HEK293 (cell line): ENCODE data around the gene PRRT1B.

ENCODE experiments used
- CTCF ChIA-PET: fragments of 350-600 bp; formaldehyde crosslinking; extraction: SDS; loops from one replicate; lab custom pipeline; 2021; ENCODE audit warnings: antibody characterized with exemption; lab: Yijun Ruan, JAX
- POLR2A ChIA-PET: fragments of 300-600 bp; formaldehyde crosslinking; extraction: SDS; loops from one replicate; lab custom pipeline; 2020; ENCODE audit warnings: antibody characterized with exemption, inconsistent platforms; lab: Yijun Ruan, JAX
- H3K27ac ChIP-seq: fragments of 200-500 bp; sonication (Bioruptor generic); 2 replicates; pipeline ENCODE4 v1.5.1; 2014; ENCODE audit warnings: low read depth, low read length, control low read depth, inconsistent platforms; ENCODE audit errors: extremely low read depth
- H3K36me3 ChIP-seq, 2 experiments: fragments of 200-500 bp in 1 of 2; sonication (Bioruptor generic) in 1 of 2; 1 replicate in 1 of 2; 2 replicates in 1 of 2; pipeline ENCODE4 v1.5.1; 2014 to 2017; ENCODE audit warnings: inconsistent platforms in 2 of 2, low read length in 2 of 2; ENCODE audit not compliant: control insufficient read depth in 2 of 2, insufficient read depth in 1 of 2
- H3K4me1 ChIP-seq: fragments of 200-500 bp; sonication (Bioruptor generic); 2 replicates; pipeline ENCODE4 v1.5.1; 2014; ENCODE audit warnings: mild to moderate bottlenecking, low read length, inconsistent platforms; ENCODE audit not compliant: control insufficient read depth, insufficient read depth
- H3K4me3 ChIP-seq: 2 replicates; pipeline ENCODE4 v1.5.1; 2011; ENCODE audit warnings: low read depth, mild to moderate bottlenecking, control low read depth, low read length, moderate library complexity
- H3K9me3 ChIP-seq: fragments of 200-500 bp; sonication (Bioruptor generic); 2 replicates; pipeline ENCODE4 v1.5.1; 2014; ENCODE audit warnings: low read depth, low read length, inconsistent platforms; ENCODE audit not compliant: control insufficient read depth, insufficient read depth
- GLIS1 ChIP-seq: fragments of 450-650 bp; formaldehyde crosslinking; IDR thresholded peaks from 2 replicates; pipeline ENCODE4 v1.5.1; 2016; ENCODE audit warnings: missing biosample characterization, missing genetic modification characterization
- GLIS2 ChIP-seq: fragments of 450-650 bp; formaldehyde crosslinking; IDR thresholded peaks from 2 replicates; pipeline ENCODE4 v1.5.1; 2016; ENCODE audit warnings: missing biosample characterization, missing genetic modification characterization
- SALL2 ChIP-seq: fragments of 450-650 bp; formaldehyde crosslinking; IDR thresholded peaks from 2 replicates; pipeline ENCODE4 v1.5.0; 2017; ENCODE audit warnings: missing biosample characterization, mild to moderate bottlenecking, missing genetic modification characterization, borderline replicate concordance
- SCRT2 ChIP-seq: fragments of 450-650 bp; formaldehyde crosslinking; IDR thresholded peaks from 2 replicates; pipeline ENCODE4 v1.5.1; 2016; ENCODE audit warnings: missing biosample characterization, missing genetic modification characterization
- ZBTB21 ChIP-seq: fragments of 450-650 bp; formaldehyde crosslinking; IDR thresholded peaks from 2 replicates; pipeline ENCODE4 v1.5.1; 2017; ENCODE audit warnings: missing biosample characterization, missing genetic modification characterization
- ZEB2 ChIP-seq: fragments of 450-650 bp; formaldehyde crosslinking; IDR thresholded peaks from 2 replicates; pipeline ENCODE4 v1.5.1; 2016; ENCODE audit warnings: missing biosample characterization, missing genetic modification characterization
- ZNF132 ChIP-seq: fragments of 450-650 bp; formaldehyde crosslinking; IDR thresholded peaks from 2 replicates; pipeline ENCODE4 v1.5.1; 2017; ENCODE audit warnings: missing biosample characterization, missing genetic modification characterization, borderline replicate concordance
- ZNF2 ChIP-seq: fragments of 450-650 bp; formaldehyde crosslinking; IDR thresholded peaks from 2 replicates; pipeline ENCODE4 v1.5.1; 2016; ENCODE audit warnings: missing biosample characterization, missing genetic modification characterization
- ZNF202 ChIP-seq: fragments of 450-650 bp; formaldehyde crosslinking; IDR thresholded peaks from 2 replicates; pipeline ENCODE4 v1.5.1; 2016; ENCODE audit warnings: missing biosample characterization, missing genetic modification characterization, borderline replicate concordance
- ZNF214 ChIP-seq: fragments of 450-650 bp; formaldehyde crosslinking; IDR thresholded peaks from 2 replicates; pipeline ENCODE4 v1.5.1; 2017; ENCODE audit warnings: missing biosample characterization, mild to moderate bottlenecking, missing genetic modification characterization, borderline replicate concordance
- ZNF221 ChIP-seq: fragments of 450-650 bp; formaldehyde crosslinking; IDR thresholded peaks from 2 replicates; pipeline ENCODE4 v1.5.1; 2017; ENCODE audit warnings: missing biosample characterization, missing genetic modification characterization, borderline replicate concordance
- ZNF302 ChIP-seq: fragments of 450-650 bp; formaldehyde crosslinking; IDR thresholded peaks from 2 replicates; pipeline ENCODE4 v1.5.1; 2016; ENCODE audit warnings: missing biosample characterization, missing genetic modification characterization, low read depth
- ZNF473 ChIP-seq: fragments of 450-650 bp; formaldehyde crosslinking; IDR thresholded peaks from 2 replicates; pipeline ENCODE4 v1.5.1; 2017; ENCODE audit warnings: missing biosample characterization, missing genetic modification characterization
- ZNF514 ChIP-seq: fragments of 450-650 bp; formaldehyde crosslinking; IDR thresholded peaks from 2 replicates; pipeline ENCODE4 v1.5.1; 2016; ENCODE audit warnings: missing biosample characterization, missing genetic modification characterization
- ZNF560 ChIP-seq: fragments of 450-650 bp; formaldehyde crosslinking; IDR thresholded peaks from 2 replicates; pipeline ENCODE4 v1.5.1; 2017; ENCODE audit warnings: missing biosample characterization, missing genetic modification characterization, borderline replicate concordance
- ZNF621 ChIP-seq: fragments of 450-650 bp; formaldehyde crosslinking; IDR thresholded peaks from 2 replicates; pipeline ENCODE4 v1.5.1; 2017; ENCODE audit warnings: missing biosample characterization, missing genetic modification characterization
- ZNF629 ChIP-seq: fragments of 450-650 bp; formaldehyde crosslinking; IDR thresholded peaks from 2 replicates; pipeline ENCODE4 v1.5.1; 2017; ENCODE audit warnings: missing biosample characterization, missing genetic modification characterization
- ZNF792 ChIP-seq: fragments of 450-650 bp; formaldehyde crosslinking; IDR thresholded peaks from 2 replicates; pipeline ENCODE4 v1.5.1; 2016; ENCODE audit warnings: missing biosample characterization, missing genetic modification characterization
- TF ChIP-seq, protein P1 (sequence below): fragments of 450-650 bp; formaldehyde crosslinking; IDR thresholded peaks from 2 replicates; pipeline ENCODE4 v1.5.1; 2016; ENCODE audit warnings: missing biosample characterization, missing genetic modification characterization
- TF ChIP-seq, protein P2 (sequence below): fragments of 450-650 bp; formaldehyde crosslinking; conservative IDR thresholded peaks from 2 replicates; pipeline ENCODE4 v1.5.1; 2016; ENCODE audit warnings: low read depth, missing biosample characterization, missing genetic modification characterization
- TF ChIP-seq, protein P3 (sequence below): fragments of 450-650 bp; formaldehyde crosslinking; IDR thresholded peaks from 2 replicates; pipeline ENCODE4 v1.5.1; 2016; ENCODE audit warnings: missing biosample characterization, missing genetic modification characterization
- TF ChIP-seq, protein P4 (sequence below): fragments of 450-650 bp; formaldehyde crosslinking; IDR thresholded peaks from 2 replicates; pipeline ENCODE4 v1.5.1; 2017; ENCODE audit warnings: missing biosample characterization, missing genetic modification characterization

Gene PRRT1B

DNA sequence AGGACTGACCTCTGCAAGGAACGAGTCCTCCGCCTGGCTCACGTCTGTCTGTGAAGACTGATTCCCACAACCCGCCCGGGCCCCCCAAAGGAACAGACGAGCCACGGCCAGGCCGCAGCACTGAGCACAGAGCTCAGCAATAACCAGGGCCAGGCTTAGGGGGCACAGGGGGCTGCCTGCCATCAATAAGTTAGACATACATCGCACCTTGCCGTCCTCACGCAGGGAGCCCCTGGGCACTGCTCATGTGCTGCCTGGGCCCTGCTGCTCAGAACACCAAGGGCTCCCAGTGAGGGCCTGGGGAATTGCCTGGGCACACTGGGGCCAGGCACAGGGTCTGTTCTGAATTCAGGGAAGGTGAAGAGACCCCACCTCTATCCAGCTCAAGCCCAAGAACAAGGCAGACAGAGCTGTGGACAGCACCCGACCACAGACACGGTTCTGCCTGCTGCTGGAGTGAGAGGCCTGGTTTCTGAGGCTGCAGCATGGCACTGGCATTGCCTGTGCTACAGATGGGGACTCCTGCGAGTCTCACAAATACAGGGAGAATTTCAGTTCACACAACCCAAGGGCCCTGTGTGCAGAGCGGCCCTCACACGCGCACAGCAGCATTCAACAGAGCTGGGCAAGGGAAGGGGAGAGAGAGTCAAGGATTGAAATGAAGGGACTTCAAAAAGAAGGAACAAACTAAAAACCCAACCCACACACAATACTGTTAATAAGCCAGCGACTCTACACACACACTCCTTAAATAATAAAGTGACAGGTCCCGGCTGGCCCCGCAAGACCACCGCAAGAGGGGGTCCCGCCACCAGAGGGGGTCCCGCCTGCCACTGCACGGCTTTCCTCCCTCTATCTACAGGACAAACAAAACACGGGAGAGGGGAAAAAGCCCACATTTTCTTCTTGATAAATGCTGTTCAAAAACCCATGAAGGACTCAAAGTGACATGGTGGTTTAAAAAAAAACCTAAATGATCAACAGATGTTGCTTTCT is 32.0 kb downstream of the PRRT1B start:
- TF ChIP-seq ZNF132 (tag by site-specific recombination) (no peak), SCRT2 (tag by site-specific recombination) (no peak), ZNF221 (no peak), ZNF560 (tag by site-specific recombination) (no peak), ZEB2 (tag by site-specific recombination) (no peak)
- Histone ChIP-seq H3K27ac (no peak overlapping the region), H3K4me3 (no peak overlapping the region), H3K9me3 (no peaks in the 10 kb centered on the region), H3K4me1 (no peaks in the 10 kb centered on the region), H3K36me3 (peaks cover 0 to 38% of the 10 kb centered on the region in 2 experiments; a peak in 2 of 3 replicates)
- ChIA-PET POLR2A (no interaction called here), CTCF (interaction anchor here (0.6 to 1.7 kb wide), 3 partner anchors 17 to 457 kb away, joined by 3 to 4 read pairs (median 3); no protein-coding TSS in a partner anchor)

DNA sequence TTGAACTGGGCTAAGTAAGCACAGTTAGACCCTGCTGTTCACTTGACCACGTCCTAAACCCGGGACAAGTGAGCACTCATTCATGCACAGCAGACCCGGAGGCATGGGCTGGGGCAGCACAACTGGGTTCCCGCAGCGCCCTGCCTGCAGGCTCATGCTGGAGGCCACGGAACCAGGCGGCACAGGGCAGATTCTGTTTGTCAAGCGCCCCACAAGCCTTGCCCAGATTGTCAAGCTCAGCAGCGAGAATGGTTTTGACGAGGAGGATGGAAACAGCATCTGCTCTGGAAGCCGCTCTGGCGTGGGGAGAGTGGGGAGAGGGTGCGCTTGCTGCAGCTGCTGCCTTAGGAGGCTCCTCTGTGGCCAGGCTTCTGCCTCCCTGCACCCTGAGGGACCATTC is 32.7 kb downstream of the PRRT1B start:
- TF ChIP-seq SALL2 (tag by site-specific recombination) (no peak), ZNF621 (tag by site-specific recombination) (no peak), ZNF473 (tag by site-specific recombination) (no peak), ZBTB21 (tag by site-specific recombination) (no peak), ZNF302 (no peak), ZNF514 (tag by site-specific recombination) (no peak), ZNF792 (tag by site-specific recombination) (no peak), ZNF202 (no peak), ZNF214 (tag by site-specific recombination) (no peak), GLIS1 (tag by site-specific recombination) (no peak), GLIS2 (no peak), ZNF629 (tag by site-specific recombination) (no peak), ZNF2 (tag by site-specific recombination) (no peak)
- TF ChIP-seq, protein P1, sequence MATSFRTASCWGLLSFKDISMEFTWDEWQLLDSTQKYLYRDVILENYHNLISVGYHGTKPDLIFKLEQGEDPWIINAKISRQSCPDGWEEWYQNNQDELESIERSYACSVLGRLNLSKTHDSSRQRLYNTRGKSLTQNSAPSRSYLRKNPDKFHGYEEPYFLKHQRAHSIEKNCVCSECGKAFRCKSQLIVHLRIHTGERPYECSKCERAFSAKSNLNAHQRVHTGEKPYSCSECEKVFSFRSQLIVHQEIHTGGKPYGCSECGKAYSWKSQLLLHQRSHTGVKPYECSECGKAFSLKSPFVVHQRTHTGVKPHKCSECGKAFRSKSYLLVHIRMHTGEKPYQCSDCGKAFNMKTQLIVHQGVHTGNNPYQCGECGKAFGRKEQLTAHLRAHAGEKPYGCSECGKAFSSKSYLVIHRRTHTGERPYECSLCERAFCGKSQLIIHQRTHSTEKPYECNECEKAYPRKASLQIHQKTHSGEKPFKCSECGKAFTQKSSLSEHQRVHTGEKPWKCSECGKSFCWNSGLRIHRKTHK (tag by site-specific recombination), result no peak
- TF ChIP-seq, protein P2, sequence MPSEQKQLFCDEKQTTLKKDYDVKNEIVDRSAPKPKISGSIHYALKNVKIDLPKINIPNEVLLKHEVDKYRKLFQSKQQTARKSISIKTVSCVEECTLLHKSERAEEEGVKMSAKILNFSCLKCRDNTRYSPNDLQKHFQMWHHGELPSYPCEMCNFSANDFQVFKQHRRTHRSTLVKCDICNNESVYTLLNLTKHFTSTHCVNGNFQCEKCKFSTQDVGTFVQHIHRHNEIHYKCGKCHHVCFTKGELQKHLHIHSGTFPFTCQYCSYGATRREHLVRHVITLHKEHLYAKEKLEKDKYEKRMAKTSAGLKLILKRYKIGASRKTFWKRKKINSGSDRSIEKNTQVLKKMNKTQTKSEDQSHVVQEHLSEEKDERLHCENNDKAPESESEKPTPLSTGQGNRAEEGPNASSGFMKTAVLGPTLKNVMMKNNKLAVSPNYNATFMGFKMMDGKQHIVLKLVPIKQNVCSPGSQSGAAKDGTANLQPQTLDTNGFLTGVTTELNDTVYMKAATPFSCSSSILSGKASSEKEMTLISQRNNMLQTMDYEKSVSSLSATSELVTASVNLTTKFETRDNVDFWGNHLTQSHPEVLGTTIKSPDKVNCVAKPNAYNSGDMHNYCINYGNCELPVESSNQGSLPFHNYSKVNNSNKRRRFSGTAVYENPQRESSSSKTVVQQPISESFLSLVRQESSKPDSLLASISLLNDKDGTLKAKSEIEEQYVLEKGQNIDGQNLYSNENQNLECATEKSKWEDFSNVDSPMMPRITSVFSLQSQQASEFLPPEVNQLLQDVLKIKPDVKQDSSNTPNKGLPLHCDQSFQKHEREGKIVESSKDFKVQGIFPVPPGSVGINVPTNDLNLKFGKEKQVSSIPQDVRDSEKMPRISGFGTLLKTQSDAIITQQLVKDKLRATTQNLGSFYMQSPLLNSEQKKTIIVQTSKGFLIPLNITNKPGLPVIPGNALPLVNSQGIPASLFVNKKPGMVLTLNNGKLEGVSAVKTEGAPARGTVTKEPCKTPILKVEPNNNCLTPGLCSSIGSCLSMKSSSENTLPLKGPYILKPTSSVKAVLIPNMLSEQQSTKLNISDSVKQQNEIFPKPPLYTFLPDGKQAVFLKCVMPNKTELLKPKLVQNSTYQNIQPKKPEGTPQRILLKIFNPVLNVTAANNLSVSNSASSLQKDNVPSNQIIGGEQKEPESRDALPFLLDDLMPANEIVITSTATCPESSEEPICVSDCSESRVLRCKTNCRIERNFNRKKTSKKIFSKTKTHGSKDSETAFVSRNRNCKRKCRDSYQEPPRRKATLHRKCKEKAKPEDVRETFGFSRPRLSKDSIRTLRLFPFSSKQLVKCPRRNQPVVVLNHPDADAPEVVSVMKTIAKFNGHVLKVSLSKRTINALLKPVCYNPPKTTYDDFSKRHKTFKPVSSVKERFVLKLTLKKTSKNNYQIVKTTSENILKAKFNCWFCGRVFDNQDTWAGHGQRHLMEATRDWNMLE (tag by site-specific recombination), result no peak
- TF ChIP-seq, protein P3, sequence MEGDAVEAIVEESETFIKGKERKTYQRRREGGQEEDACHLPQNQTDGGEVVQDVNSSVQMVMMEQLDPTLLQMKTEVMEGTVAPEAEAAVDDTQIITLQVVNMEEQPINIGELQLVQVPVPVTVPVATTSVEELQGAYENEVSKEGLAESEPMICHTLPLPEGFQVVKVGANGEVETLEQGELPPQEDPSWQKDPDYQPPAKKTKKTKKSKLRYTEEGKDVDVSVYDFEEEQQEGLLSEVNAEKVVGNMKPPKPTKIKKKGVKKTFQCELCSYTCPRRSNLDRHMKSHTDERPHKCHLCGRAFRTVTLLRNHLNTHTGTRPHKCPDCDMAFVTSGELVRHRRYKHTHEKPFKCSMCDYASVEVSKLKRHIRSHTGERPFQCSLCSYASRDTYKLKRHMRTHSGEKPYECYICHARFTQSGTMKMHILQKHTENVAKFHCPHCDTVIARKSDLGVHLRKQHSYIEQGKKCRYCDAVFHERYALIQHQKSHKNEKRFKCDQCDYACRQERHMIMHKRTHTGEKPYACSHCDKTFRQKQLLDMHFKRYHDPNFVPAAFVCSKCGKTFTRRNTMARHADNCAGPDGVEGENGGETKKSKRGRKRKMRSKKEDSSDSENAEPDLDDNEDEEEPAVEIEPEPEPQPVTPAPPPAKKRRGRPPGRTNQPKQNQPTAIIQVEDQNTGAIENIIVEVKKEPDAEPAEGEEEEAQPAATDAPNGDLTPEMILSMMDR, result no peak
- TF ChIP-seq, protein P4, sequence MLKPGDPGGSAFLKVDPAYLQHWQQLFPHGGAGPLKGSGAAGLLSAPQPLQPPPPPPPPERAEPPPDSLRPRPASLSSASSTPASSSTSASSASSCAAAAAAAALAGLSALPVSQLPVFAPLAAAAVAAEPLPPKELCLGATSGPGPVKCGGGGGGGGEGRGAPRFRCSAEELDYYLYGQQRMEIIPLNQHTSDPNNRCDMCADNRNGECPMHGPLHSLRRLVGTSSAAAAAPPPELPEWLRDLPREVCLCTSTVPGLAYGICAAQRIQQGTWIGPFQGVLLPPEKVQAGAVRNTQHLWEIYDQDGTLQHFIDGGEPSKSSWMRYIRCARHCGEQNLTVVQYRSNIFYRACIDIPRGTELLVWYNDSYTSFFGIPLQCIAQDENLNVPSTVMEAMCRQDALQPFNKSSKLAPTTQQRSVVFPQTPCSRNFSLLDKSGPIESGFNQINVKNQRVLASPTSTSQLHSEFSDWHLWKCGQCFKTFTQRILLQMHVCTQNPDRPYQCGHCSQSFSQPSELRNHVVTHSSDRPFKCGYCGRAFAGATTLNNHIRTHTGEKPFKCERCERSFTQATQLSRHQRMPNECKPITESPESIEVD (tag by site-specific recombination), result no peak
- H3K4me1 ChIP-seq, result no peaks in the 10 kb centered on the region
- H3K4me3 ChIP-seq, result no peak overlapping the region
- no peaks in the 10 kb centered on the region for H3K9me3 ChIP-seq
- no peak overlapping the region for H3K27ac ChIP-seq
- CTCF ChIA-PET, result interaction anchor here (1.1 kb wide), 1 partner anchor 75 kb away, joined by 4 read pairs; the partner anchor contains the start of gene POMT1
- peaks cover 0 to 45% of the 10 kb centered on the region in 2 experiments; a peak in 2 of 3 replicates for H3K36me3 ChIP-seq
- POLR2A ChIA-PET, result no interaction called here
